ENCODE data around the gene OR6K2. TPM values are rescaled to one million over a fixed set of nuclear protein-coding genes. Genes with fewer than 3 reads are reported as not detected.

OR6K2 gene
- not detected for total RNA-seq

GRCh38 chr1:158700552-158700951 lies at the start of gene OR6K2:
OR6K2 (minus strand) TSS chr1:158700652; CDS start chr1:158700652, 0 bp downstream.
- Histone ChIP-seq H3K36me3 (no peaks in the 10 kb centered on the region), H3K27ac (no peak within 1 kb of the TSS), H3K9me3 (no peaks in the 10 kb centered on the region), H3K4me3 (no peak within 1 kb of the TSS), H3K27me3 (no peaks in the 10 kb centered on the region), H3K4me1 (no peaks in the 10 kb centered on the region)
- DNase-seq = no peak
- no peak for TF ChIP-seq POLR2A (IDR thresholded peaks at IDR 0.05)
- no peak for TF ChIP-seq CTCF (IDR thresholded peaks at IDR 0.05)

GRCh38 chr1:158735848-158736247 lies 35.4 kb upstream of the OR6K2 start:
- Histone ChIP-seq H3K27ac (no peak overlapping the region), H3K36me3 (no peaks in the 10 kb centered on the region), H3K4me3 (no peak overlapping the region), H3K27me3 (no peaks in the 10 kb centered on the region), H3K4me1 (no peaks in the 10 kb centered on the region), H3K9me3 (no peaks in the 10 kb centered on the region)
- no peak for TF ChIP-seq CTCF (IDR thresholded peaks at IDR 0.05)
- no peak for TF ChIP-seq POLR2A (IDR thresholded peaks at IDR 0.05)
- DNase-seq = no peak

GRCh38 chr1:158732524-158732923 lies 32.1 kb upstream of the OR6K2 start:
- Histone ChIP-seq H3K9me3 (no peaks in the 10 kb centered on the region), H3K4me1 (no peaks in the 10 kb centered on the region), H3K4me3 (no peak overlapping the region), H3K27ac (no peak overlapping the region), H3K27me3 (no peaks in the 10 kb centered on the region), H3K36me3 (no peaks in the 10 kb centered on the region)
- DNase-seq = no peak
- TF ChIP-seq POLR2A (IDR thresholded peaks at IDR 0.05) (no peak), CTCF (IDR thresholded peaks at IDR 0.05) (no peak)

- H3K27ac ChIP-seq = no peak overlapping the region
- H3K4me1 ChIP-seq = no peaks in the 10 kb centered on the region
- no peaks in the 10 kb centered on the region for H3K36me3 ChIP-seq
- no peaks in the 10 kb centered on the region for H3K9me3 ChIP-seq
- H3K4me3 ChIP-seq = no peak overlapping the region
- no peaks in the 10 kb centered on the region for H3K27me3 ChIP-seq
- no peak for DNase-seq
- TF ChIP-seq POLR2A (IDR thresholded peaks at IDR 0.05) (no peak), CTCF (IDR thresholded peaks at IDR 0.05) (no peak)
Measured at GRCh38 chr1:158731707-158732106, 31.3 kb upstream of the OR6K2 start.

GRCh38 chr1:158730453-158730852 lies 30.0 kb upstream of the OR6K2 start:
- no peak for DNase-seq
- H3K27me3 ChIP-seq = no peaks in the 10 kb centered on the region
- no peaks in the 10 kb centered on the region for H3K36me3 ChIP-seq
- no peak for TF ChIP-seq CTCF (IDR thresholded peaks at IDR 0.05)
- no peaks in the 10 kb centered on the region for H3K9me3 ChIP-seq
- H3K4me1 ChIP-seq = no peaks in the 10 kb centered on the region
- no peak overlapping the region for H3K4me3 ChIP-seq
- H3K27ac ChIP-seq = no peak overlapping the region
